SK-N-SH treated with all-trans-retinoic acid at 6 μM for 48 hours (cell line): Measurements from ENCODE around the gene SLC38A3.

Source experiments
- ATAC-seq: fragments of 200-7000 bp; cut with Tn5 transposase; 3 replicates; pipeline ENCODE4 v1.9.1; 2020; ENCODE audit warnings: mild to moderate bottlenecking, moderate library complexity
- ARNTL ChIP-seq: fragments of 450-650 bp; formaldehyde crosslinking; IDR thresholded peaks from 2 replicates; pipeline ENCODE4 v1.5.0; 2020; ENCODE audit warnings: low read depth, mild to moderate bottlenecking, moderate library complexity, borderline replicate concordance
- BACH2 ChIP-seq: fragments of 250-450 bp; sonication (Bioruptor Pico); IDR thresholded peaks from 2 replicates; pipeline ENCODE4 v1.9.0; 2021; ENCODE audit warnings: mild to moderate bottlenecking, borderline replicate concordance
- CREB5 ChIP-seq: fragments of 250-450 bp; sonication (Bioruptor Pico); IDR thresholded peaks from 2 replicates; pipeline ENCODE4 v1.5.1; 2020; ENCODE audit warnings: low read depth, mild to moderate bottlenecking, moderate library complexity
- ESRRG ChIP-seq: fragments of 250-450 bp; sonication (Bioruptor Pico); IDR thresholded peaks from 2 replicates; pipeline ENCODE4 v1.6.1; 2021; ENCODE audit warnings: mild to moderate bottlenecking
- GLIS3 ChIP-seq: fragments of 250-450 bp; sonication (Bioruptor Pico); IDR thresholded peaks from 2 replicates; pipeline ENCODE4 v1.5.0; 2020; ENCODE audit warnings: mild to moderate bottlenecking, moderate library complexity
- PATZ1 ChIP-seq: fragments of 250-450 bp; sonication (Bioruptor Pico); IDR thresholded peaks from 2 replicates; pipeline ENCODE4 v1.8.0; 2020; ENCODE audit warnings: mild to moderate bottlenecking, moderate library complexity, borderline replicate concordance
- PPARA ChIP-seq: fragments of 250-450 bp; sonication (Bioruptor Pico); IDR thresholded peaks from 2 replicates; pipeline ENCODE4 v1.5.0; 2020; ENCODE audit warnings: mild to moderate bottlenecking, borderline replicate concordance
- RARB ChIP-seq: fragments of 250-450 bp; sonication (Bioruptor Pico); IDR thresholded peaks from 2 replicates; pipeline ENCODE4 v1.8.0; 2021; ENCODE audit warnings: mild to moderate bottlenecking, moderate library complexity
- SNAI2 ChIP-seq: fragments of 250-450 bp; sonication (Bioruptor Pico); IDR thresholded peaks from 2 replicates; pipeline ENCODE4 v1.5.0; 2020; ENCODE audit warnings: mild to moderate bottlenecking, moderate library complexity
- TCF4 ChIP-seq: fragments of 250-450 bp; sonication (Bioruptor Pico); IDR thresholded peaks from 2 replicates; pipeline ENCODE4 v1.8.0; 2021; ENCODE audit warnings: mild to moderate bottlenecking, moderate library complexity, borderline replicate concordance
- TOX ChIP-seq: fragments of 250-450 bp; sonication (Bioruptor Pico); IDR thresholded peaks from 2 replicates; pipeline ENCODE4 v1.8.0; 2021; ENCODE audit warnings: mild to moderate bottlenecking, moderate library complexity, borderline replicate concordance
- TSHZ2 ChIP-seq: fragments of 250-450 bp; sonication (Bioruptor Pico); IDR thresholded peaks from 2 replicates; pipeline ENCODE4 v1.5.0; 2020; ENCODE audit warnings: mild to moderate bottlenecking, moderate library complexity
- ZC3H10 ChIP-seq: fragments of 250-450 bp; sonication (Bioruptor Pico); IDR thresholded peaks from 2 replicates; pipeline ENCODE4 v1.5.1; 2021; ENCODE audit warnings: mild to moderate bottlenecking, moderate library complexity
- ZFP3 ChIP-seq: fragments of 250-450 bp; sonication (Bioruptor Pico); IDR thresholded peaks from 2 replicates; pipeline ENCODE4 v1.5.0; 2020; ENCODE audit warnings: mild to moderate bottlenecking, moderate library complexity
- ZFP30 ChIP-seq: fragments of 450-650 bp; formaldehyde crosslinking; IDR thresholded peaks from 2 replicates; pipeline ENCODE4 v1.5.0; 2022; ENCODE audit warnings: mild to moderate bottlenecking, moderate library complexity
- ZNF565 ChIP-seq: fragments of 450-650 bp; formaldehyde crosslinking; conservative IDR thresholded peaks from 2 replicates; pipeline ENCODE4 v1.5.0; 2020; ENCODE audit warnings: low read depth, mild to moderate bottlenecking, moderate library complexity
- ZNF70 ChIP-seq: fragments of 450-650 bp; formaldehyde crosslinking; IDR thresholded peaks from 2 replicates; pipeline ENCODE4 v1.5.0; 2020; ENCODE audit warnings: mild to moderate bottlenecking, moderate library complexity
- ZNF8 ChIP-seq: fragments of 450-650 bp; formaldehyde crosslinking; IDR thresholded peaks from 2 replicates; pipeline ENCODE4 v1.5.0; 2020; ENCODE audit warnings: mild to moderate bottlenecking, moderate library complexity
- TF ChIP-seq, protein P1 (sequence below): fragments of 250-450 bp; sonication (Bioruptor Pico); IDR thresholded peaks from 2 replicates; pipeline ENCODE4 v1.8.0; 2021; ENCODE audit warnings: low read depth, mild to moderate bottlenecking, moderate library complexity, borderline replicate concordance

The SLC38A3 gene

GRCh38 chr3:50214824-50215223 lies 9.8 kb downstream of the SLC38A3 start:
- TF ChIP-seq RARB (CRISPR knock-in tag) = no peak
- TF ChIP-seq GLIS3 (CRISPR knock-in tag) = no peak
- no peak for TF ChIP-seq PPARA
- TF ChIP-seq ZNF8 = no peak
- no peak for TF ChIP-seq ZNF565 (CRISPR knock-in tag)
- TF ChIP-seq ZFP3 (CRISPR knock-in tag) = no peak
- no peak for TF ChIP-seq ARNTL (CRISPR knock-in tag)
- TF ChIP-seq TSHZ2 = no peak
- no peak for TF ChIP-seq ZC3H10 (CRISPR knock-in tag)
- no peak for TF ChIP-seq PATZ1 (CRISPR knock-in tag)
- no peak for TF ChIP-seq TOX (CRISPR knock-in tag)
- no peak for TF ChIP-seq ESRRG (CRISPR knock-in tag)
- TF ChIP-seq ZFP30 (CRISPR knock-in tag) = no peak
- ATAC-seq = no peak

GRCh38 chr3:50215529-50215928 lies 10.5 kb downstream of the SLC38A3 start:
- TF ChIP-seq ZNF70 (CRISPR knock-in tag) = no peak
- TF ChIP-seq ZC3H10 (CRISPR knock-in tag) = no peak
- TF ChIP-seq ZFP3 (CRISPR knock-in tag) = no peak
- no peak for TF ChIP-seq SNAI2 (CRISPR knock-in tag)
- TF ChIP-seq ZFP30 (CRISPR knock-in tag) = no peak
- no peak for ATAC-seq

DNA sequence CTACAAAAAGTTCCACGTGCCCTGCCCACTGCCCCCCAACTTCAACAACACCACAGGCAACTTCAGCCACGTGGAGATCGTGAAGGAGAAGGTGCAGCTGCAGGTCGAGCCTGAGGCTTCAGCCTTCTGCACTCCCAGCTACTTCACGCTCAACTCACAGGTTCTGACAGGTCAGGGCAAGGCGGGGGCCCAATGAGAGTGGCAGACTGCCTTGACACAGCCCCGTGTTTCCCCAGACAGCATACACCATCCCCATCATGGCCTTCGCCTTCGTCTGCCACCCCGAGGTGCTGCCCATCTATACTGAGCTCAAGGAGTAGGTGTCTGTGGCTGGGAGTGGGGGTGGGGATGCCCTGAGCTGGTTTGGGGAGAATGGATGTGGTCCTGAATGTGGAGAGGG lies 12.6 kb downstream of the SLC38A3 start:
- TF ChIP-seq TSHZ2 = no peak
- no peak for TF ChIP-seq TCF4 (CRISPR knock-in tag)
- TF ChIP-seq ZFP30 (CRISPR knock-in tag) = no peak
- TF ChIP-seq SNAI2 (CRISPR knock-in tag) = no peak
- no peak for TF ChIP-seq ZC3H10 (CRISPR knock-in tag)
- TF ChIP-seq ZNF565 (CRISPR knock-in tag) = no peak
- TF ChIP-seq, protein P1, sequence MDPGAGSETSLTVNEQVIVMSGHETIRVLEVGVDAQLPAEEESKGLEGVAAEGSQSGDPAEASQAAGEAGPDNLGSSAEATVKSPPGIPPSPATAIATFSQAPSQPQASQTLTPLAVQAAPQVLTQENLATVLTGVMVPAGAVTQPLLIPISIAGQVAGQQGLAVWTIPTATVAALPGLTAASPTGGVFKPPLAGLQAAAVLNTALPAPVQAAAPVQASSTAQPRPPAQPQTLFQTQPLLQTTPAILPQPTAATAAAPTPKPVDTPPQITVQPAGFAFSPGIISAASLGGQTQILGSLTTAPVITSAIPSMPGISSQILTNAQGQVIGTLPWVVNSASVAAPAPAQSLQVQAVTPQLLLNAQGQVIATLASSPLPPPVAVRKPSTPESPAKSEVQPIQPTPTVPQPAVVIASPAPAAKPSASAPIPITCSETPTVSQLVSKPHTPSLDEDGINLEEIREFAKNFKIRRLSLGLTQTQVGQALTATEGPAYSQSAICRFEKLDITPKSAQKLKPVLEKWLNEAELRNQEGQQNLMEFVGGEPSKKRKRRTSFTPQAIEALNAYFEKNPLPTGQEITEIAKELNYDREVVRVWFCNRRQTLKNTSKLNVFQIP = no peak
- TF ChIP-seq ZNF8 = no peak
- TF ChIP-seq ZNF70 (CRISPR knock-in tag) = no peak
- TF ChIP-seq BACH2 = no peak
- TF ChIP-seq PATZ1 (CRISPR knock-in tag) = no peak
- no peak for TF ChIP-seq CREB5 (CRISPR knock-in tag)
- no peak for ATAC-seq
